DMS114 treated with DMSO at 0.1 percent for 48 hours (cell line): ENCODE results near the gene L2HGDH.
A peak's percentile ranks its signal among the peaks of the same experiment; 100 is the strongest.

Source experiments
- DNase-seq: peaks from one replicate; lab custom pipeline; 2025; ENCODE audit not compliant: unreplicated experiment; lab: John Stamatoyannopoulos, UW

The L2HGDH gene

DNA sequence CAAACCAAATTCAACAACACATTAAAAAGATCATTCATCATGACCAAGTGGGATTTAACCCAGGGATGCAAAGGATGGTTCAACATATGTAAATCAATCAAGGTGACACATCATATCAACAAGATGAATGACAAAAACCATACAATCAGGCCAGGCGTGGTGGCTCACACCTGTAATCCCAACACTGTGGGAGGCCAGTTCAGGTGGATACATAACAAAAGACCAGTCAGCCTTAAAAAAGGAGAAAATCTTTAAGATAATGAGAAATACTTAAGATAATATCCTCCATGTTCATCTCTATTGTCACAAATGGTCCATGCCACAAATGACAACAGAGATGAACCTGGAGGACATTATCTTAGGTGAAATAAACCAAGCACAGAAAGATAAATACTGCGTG, 12.4 kb downstream of the L2HGDH start:
- no peak for DNase-seq

DNA sequence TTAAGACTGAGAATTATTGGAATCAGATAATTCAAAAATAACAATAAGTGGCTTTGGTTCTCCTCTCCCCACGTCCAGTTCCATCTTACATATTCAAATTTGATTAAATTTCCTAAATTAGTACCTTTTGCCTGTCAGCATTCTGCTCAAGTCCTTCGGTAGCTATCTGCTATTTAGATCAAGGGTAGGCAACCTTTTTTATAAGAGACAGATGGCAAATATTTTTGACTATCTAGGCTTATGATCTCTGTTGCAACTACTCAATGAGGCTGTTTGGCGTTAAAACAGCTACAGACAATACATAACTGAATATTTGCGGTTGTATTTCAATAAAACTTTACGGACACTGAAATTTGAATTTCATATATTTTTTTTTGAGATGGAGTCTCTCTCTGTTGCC, 21.7 kb downstream of the L2HGDH start:
- DNase-seq: no peak

DNA sequence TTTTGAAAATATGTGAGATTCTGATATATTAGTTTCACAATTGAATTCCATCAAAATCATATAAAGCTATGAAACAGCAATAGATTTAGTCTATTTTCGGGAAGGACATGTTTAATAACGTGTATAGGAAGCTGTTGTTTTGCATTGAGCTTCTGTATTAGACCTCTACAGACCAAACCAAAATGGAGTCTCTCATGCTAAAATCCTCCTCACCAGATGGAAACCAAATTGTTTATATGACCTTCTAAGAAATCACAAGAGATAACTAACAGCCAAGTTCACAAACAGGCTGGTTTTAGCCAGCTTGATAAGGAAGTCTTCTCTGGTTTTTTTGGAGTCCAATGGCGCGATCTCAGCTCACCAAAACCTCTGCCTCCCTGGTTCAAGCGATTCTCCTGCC, 23.9 kb downstream of the L2HGDH start:
- no peak for DNase-seq

DNA sequence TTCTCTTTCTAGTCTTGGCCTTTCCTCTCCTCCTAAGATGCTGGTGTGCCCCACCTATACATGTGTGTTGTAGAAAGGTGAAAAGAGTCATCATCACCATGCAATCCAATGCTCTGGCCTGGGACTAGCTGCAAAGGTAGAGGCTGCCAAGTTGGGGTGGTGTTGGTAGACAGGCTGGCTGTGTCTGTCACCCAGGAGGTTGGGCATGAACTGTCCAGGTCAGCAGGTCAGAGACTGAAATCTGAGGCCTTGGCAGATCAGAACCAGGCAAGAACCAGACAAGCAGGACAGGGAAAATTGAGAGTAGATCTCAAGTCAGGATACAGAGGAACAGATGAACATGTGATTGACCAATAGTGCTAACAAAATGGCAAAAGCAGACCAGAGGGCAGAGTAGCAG, 26.2 kb downstream of the L2HGDH start:
- DNase-seq: no peak

DNA sequence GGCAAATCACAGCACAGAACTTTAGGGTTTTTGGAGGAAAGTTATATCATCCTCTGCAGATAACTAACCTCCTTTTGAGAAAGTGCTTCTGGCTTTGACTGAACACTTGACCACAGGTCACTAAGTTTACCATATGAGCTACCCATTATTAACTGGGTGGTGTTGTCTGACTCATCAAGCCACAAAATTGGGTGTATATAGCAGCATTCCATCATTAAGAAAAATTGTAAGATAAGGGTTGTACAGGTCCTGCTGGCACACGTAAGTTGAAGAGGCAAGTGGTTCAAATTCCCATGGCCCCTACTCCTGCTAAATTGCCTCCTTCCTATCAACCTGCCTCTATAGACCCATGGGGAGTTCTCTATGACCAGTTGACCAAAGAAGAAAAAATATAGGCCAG, 39.5 kb downstream of the L2HGDH start:
- DNase-seq: no peak

DNA sequence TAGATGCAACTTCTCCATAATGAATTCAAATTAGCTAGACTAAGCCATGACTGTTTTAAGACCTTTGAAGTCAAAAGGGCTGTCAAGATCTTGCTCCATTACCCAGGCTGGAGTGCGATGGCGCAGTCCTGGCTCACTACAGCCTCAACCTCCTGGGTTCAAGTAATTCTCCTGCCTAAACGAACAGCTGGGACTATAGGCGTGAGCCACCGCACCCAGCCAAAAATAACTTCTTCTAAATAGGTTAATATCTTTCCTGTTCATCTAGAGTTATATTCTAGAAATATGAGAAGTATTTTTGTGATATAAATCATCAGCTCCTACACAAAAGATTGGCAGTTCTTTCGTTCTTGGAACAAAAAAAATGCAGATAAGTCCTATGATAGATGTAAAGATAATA, 41.1 kb downstream of the L2HGDH start:
- no peak for DNase-seq

DNA sequence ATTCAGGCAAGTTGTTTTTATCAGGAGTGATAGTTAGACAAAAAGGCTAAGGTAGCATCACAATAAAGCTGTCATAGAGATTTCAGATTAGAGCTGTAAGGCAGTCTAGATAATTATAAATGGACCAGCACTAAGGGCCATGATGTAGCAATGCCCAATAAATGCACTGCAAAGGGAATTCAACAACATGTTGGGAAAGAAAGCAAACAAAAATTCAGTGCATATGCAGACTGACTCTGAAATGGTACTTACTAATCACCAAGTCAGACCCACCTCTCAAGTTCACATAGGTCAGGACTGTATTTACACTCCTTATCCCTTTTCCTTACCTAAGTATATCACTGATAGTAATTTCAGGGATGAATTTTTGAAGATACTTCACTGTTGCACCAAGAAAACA, 47.0 kb downstream of the L2HGDH start:
- no peak for DNase-seq

DNA sequence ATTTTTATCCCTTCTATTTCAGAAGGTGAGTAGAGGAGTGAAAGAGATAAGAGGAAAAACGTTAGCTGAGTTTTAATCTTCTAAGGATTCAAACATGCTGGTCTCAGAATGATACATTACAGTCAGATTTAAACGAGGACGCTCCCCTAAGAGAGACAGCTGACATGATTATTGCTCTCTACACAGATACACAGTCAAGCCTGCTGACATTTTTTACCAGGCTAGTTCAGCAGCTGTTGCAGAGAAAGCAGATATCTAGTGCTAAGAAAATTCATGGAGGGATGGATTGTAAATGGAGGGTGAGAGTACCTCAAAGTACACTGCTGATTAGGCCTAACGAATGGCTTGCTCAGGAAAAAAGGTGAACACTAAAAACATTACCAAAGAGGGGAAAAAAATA, 48.7 kb downstream of the L2HGDH start:
- DNase-seq: no peak

DNA sequence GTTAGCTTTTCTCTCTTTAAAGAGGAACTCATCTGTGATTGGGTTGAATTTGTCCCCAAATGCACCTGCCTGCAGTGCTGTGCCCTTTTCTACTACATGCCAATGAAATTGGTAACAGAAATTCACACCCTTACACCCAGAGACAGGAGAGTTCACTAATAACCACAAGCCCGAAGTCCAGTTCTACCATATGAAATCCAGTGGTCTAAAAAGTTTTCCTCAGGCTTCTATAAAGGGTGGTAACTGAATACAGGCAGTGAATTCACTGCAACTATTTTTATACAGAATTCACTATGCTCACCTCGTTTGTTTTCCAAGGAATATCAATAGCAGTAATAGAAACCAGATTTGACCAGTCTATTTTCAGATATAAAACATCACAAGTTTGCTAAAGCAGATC, 49.2 kb downstream of the L2HGDH start:
- DNase-seq: no peak

DNA sequence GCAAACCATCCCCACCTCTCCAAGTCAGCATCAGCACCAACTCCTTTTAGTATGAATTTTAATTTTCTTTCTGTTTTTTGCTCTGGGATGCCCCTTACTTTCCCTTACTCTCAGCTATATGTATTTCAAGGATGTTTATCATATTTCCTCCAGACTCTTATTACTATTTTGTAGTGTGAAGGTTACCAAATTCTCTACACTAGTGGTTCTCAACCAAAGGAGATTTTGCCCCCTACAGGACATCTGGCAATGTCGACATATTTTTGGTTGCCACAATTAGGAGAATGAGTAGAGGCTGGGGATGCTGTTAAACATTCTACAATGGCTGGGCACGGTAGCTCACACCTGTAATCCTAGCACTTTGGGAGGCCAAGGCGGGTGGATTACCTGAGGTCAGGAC, 51.5 kb downstream of the L2HGDH start:
- peak; percentile 8 for DNase-seq

DNA sequence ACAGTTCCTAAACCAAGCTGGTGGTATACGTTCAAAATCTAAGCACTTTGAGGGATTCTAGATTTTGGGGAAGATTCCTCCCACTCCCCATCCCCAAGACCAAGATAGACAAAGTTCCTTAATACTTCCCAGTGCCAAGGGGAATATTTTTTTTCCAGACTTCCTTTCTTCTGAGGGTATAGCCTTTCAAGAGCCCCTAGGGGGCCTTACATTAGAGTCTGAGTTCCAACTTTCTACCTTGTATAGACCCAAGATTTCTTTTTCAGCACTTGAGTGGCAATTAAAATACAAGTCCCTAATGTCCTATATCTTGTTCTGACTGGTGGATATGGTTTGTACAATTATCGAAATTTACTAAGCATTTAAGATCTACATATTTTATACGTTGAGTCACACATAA, 52.0 kb downstream of the L2HGDH start:
- no peak for DNase-seq

DNA sequence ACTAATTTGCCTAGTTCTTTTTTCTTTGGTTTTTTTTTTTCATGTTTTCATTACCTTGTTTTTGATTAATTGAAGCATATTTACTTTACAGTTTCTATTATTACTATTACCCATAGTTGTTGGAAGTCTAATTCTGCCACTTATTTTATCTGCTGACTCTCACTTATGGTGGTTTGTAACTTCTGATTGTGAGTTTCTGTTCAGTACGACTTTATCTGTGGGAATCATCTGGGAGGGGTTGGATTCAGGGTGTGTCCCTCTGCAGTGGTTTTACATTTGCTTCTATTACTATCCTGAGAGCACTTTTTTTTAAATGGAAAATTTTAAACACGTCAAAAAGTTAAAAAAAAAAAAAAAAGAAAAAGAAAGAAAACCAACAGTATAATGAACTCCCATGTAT, 54.3 kb downstream of the L2HGDH start:
- no peak for DNase-seq

DNA sequence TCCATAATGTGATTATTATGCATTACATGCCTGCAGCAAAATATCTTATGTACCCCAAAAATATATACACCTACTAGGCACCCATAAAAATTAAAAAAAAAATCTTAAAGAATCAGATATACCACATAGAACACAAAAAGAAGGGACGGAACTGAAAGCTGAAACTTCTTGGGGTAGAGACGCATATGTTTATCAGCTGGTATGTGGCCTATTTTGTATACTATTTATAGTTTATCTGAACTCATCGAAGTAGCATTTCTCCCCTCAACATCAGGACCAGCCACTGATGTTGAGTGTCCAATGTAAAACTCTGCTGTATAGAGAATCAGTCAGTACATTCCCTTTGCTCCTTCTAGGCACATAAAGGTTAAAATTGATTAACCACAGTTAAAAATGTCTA, 57.8 kb downstream of the L2HGDH start:
- no peak for DNase-seq

DNA sequence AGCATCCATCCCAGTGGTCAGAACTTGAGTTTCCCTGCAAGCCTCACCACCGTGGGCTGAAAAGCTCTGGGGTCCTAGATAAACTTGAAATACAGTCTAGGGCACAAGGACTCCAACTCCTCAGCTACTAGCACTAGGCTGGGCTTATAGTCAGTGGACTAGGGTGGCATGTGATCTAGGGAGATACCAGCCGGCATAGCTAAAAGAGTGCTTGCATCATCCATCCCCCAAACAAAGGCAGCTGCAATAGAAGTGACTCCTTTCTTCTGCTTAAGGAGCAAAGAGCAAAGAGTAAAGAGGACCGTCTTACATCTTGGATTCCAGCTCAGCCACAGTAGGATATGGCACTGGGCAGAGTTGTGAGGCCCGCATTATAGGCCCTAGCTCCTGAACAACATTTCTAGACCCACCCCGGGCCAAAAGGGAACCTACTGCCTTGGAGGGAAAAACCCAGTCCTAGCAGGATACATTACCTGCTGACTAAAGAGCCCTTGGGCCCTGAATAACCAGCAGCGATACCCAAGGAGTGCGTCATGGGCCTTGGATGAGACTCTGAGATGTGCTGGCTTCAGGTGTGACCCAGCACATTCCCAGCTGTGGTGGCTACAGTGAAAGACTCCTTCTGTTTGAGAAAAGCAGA, 62.8 kb downstream of the L2HGDH start:
- DNase-seq: no peak

DNA sequence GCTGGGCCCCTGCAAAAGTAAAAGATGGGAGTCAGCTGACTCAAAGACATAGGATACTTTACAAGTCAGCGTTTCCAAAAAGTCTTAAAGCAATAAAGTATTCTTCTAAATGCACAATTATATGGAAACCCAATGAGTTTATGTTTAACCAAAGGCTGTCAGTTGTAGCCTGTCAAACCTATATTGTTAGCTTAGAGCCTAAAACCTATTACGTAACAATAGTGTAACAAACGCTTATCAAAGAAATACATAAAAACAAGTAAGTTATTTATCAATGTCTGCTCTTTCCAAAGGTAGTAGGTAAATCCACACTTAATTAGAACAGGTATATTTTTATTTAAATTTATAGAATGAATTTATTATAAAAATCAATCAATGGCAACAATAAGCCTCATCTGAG, 64.8 kb downstream of the L2HGDH start:
- DNase-seq: no peak

DNA sequence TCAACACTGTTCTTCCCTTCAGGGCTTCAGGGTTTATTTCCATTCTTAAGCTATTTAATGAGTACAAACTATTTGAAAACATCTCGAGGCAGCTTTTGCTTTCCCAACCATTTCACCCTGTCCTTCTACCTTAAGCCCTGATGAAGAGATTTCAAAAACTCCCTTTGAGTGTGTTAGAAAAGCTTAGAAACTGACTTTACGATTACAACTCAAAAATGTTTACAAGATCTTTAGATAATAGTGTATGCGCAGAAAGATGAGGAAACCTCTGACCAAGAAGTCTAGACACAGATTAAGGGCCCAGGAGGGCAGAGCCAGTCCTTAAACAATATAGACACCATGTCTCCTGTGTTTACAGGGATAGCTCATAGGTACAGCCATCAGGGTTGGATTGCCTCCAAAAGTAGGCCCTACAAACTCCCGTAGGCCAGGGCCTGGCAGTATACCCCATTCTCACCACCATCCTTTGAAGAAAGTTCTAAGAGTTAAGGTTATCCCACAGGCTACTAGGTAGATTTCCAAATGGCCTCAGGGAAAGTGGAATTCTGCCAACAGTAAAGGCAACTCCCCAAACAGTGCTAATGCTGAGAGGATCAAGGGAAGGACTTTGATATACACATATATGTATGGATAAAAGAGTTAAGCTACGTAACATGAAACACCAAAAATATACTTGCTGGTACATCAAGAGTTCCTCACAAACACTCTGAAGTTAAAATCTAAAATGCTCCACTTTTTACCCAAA, 69.3 kb downstream of the L2HGDH start:
- no peak for DNase-seq

DNA sequence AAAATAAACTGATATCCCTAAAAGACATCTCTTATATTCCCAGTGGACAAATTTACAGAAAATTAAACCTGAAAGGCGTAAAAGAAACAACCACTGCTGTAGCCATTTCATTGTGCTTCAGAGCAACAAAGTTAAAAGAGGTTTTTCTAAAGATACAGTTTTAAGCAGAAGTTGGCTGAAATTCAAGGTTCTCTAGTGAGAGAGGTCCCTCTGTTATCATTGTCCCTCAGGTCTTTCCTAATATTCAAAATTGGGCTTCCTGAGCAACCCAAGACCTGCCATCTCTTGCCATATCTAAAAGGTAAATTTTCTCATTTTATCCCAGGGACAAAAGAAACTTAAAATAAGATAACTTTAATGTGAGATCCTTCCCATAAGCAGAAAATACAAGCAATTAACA, 69.9 kb downstream of the L2HGDH start:
- DNase-seq: no peak

DNA sequence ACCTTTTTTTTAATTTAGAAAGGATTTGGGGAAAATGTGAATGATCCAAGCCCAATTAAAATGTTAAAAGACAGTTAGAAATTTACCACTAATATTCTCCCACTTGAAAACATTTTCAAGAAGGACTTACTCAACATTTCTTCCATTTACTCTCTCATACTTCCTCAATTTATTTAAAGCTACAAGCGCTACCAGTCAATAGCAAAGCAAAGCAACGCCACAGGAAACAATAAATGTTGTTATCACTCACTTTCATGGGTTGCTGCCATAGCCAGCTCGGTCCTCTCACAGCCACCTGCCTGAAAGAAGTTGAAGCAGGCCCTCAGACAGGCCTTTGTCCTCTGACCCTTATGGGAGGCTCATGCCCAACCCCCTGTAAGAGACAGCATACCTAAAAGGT, 74.6 kb downstream of the L2HGDH start:
- no peak for DNase-seq

DNA sequence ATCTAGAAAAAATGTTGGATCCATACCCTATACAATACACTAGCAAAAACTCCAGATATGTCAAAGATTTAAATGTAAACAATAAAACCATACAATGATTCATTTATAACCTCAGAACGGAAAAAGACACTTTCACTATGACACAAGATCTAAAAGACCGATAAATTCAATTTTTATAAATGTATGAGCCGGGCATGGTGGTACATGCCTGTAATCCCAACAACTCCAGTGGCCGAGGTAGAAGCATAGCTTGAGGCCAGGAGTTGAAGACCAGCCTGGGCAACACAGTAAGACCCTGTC, 78.1 kb downstream of the L2HGDH start:
- no peak for DNase-seq

DNA sequence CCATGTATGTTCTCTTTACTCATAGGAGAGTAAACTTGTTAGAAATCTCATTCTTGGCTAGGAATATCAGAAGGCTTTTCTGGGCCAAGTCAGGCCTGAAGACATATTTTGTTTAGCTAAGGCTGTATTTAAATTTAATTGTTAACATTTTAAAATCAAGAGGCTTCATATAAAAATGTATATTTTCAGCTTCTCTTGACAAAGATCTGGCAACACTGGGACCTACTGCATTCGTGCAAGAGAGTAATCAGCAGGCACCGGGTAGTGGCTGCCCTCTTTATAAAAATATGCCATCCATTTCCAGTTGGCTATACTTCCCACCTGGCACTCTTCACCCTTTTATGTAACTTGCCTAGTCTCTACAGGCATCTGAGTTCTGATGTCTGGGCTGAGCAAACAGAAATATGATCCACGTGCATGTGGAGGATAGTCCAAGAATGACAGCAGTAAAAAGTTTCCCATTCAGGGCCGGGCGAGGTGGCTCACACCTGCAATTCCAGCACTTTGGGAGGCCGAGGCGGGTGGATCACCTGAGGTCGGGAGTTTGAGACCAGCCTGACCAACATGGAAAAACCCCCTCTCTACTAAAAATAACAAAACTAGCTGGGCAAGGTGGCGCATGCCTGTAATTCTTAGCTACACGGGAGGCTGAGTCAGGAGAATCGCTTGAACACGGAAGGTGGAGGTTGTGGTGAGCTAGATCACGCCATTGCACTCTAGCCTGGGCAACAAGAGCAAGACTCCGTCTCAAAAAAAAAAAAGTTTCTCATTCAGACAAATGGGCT, 78.7 kb downstream of the L2HGDH start:
- DNase-seq: no peak

DNA sequence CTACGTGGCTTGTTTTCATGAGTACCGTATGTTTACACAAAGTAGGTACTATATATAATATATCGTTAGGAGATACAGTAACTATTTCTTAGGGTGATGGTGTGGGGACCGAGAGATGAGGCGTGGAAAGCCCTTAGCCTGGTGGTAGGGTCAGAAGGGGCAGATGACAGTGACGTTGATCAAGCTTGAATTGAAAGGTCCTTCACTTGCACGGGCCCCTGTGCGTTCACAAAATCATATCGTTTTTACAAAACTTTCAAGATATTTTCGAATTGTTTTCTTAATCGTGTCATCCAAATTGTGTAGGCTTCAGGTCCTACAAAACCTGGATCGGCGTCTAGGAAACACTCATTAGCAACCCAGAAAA, 79.8 kb downstream of the L2HGDH start:
- DNase-seq: no peak

DNA sequence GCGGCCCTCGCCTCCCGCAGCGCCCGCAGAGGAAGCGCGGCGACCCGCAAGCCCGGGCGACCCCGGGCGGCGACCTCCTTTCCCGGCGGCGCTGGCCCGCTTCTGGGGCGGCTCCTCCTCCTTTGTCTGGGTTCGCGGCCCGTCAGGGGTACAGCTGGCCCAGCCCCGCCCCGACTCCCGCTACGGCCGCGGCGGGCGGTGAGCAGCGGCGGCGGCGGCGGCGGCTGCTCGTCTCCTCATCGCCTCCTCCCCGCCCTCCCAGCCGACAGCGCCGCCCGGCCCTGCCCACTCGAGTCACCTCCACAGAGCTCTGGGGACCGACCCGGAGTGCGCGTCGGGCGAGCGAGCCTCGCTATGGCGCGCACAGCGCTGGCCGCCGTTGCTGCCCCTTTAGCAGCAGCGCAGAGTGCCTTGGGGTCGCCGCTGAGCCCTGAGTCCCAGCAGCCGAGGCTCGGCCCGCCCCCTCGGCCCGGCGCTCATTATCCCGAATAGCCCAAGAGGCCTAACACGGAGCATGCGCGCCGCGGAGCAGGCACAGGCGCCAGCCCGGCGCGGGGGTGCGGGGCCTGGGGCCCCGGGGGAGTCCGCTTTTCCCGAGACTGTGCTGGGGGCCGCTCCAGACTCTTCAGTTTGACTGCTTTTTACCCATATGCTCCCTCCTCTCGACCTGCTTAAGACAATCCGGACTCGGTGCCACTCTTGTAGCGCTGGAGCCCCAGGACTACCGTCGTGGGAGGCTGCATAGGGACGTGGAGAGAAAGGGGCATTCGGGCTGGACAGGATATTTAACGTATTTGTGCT, 80.4 kb downstream of the L2HGDH start, which contains the start of gene SOS2:
TSS of gene SOS2 (minus strand) at position 104 of the 801 bp plus-strand sequence. CDS start 295 bp downstream, outside the sequence.
- peak; percentile 73 for DNase-seq
